Stimulated activated CD4-positive, alpha-beta T cell treated with anti-CD3 and anti-CD28 coated beads, TNF-alpha, amount 100 ng/mL, for 48 hours (primary cell): ENCODE data around the gene BHLHE41.

ENCODE experiments used
- DNase-seq, 3 donors: peaks; one replicate each; pipeline ENCODE4 v3.0.0-alpha.2; 2020; ENCODE audit warnings: low read depth in 3 of 3

BHLHE41 gene

GRCh38 chr12:26077915-26078702, 46.7 kb downstream of the BHLHE41 start:
- no peak for DNase-seq
